HepG2 (cell line): ENCODE results near the gene LSM12. TPM values are rescaled to one million over a fixed set of nuclear protein-coding genes. Genes with fewer than 3 reads are reported as not detected.
A peak's percentile ranks its signal among the peaks of the same experiment; 100 is the strongest.

Experiments
- ARNT ChIP-seq: fragments of 450-650 bp; IDR thresholded peaks from 2 replicates; pipeline ENCODE4 v1.6.1; 2017
- ATF2 ChIP-seq: sonication (generic); formaldehyde crosslinking; IDR thresholded peaks from 2 replicates; pipeline ENCODE4 v1.4.0; 2020; ENCODE audit warnings: missing genetic modification reagents
- FOSL1 ChIP-seq: sonication (generic); formaldehyde crosslinking; IDR thresholded peaks from 2 replicates; pipeline ENCODE4 v1.9.0; 2021; ENCODE audit warnings: missing genetic modification reagents, borderline replicate concordance
- KDM5A ChIP-seq: fragments of 200-600 bp; sonication (generic); IDR thresholded peaks from 2 replicates; pipeline ENCODE4 v1.7.0; 2018; ENCODE audit warnings: antibody characterized with exemption, mild to moderate bottlenecking, low read length, borderline replicate concordance
- PRDM15 ChIP-seq: sonication (generic); formaldehyde crosslinking; IDR thresholded peaks from 2 replicates; pipeline ENCODE4 v1.4.0; 2020; ENCODE audit warnings: missing genetic modification reagents
- PRDM4 ChIP-seq: sonication (generic); formaldehyde crosslinking; IDR thresholded peaks from 2 replicates; pipeline ENCODE4 v1.9.0; 2021; ENCODE audit warnings: missing genetic modification reagents, borderline replicate concordance
- SRSF1 ChIP-seq: fragments of 200-400 bp; formaldehyde crosslinking; optimal IDR thresholded peaks from 2 replicates; pipeline ENCODE3; 2017; ENCODE audit warnings: mild to moderate bottlenecking, low read depth, low read length, moderate library complexity
- SRY ChIP-seq: sonication (generic); formaldehyde crosslinking; IDR thresholded peaks from 2 replicates; pipeline ENCODE4 v1.8.0; 2022; ENCODE audit warnings: mild to moderate bottlenecking, missing genetic modification reagents
- ZBTB37 ChIP-seq: sonication (generic); formaldehyde crosslinking; IDR thresholded peaks from 2 replicates; pipeline ENCODE4 v1.4.0; 2020; ENCODE audit warnings: mild to moderate bottlenecking, missing genetic modification reagents
- ZNF256 ChIP-seq: sonication (generic); formaldehyde crosslinking; conservative IDR thresholded peaks from 2 replicates; pipeline ENCODE4 v1.4.0; 2020; ENCODE audit warnings: missing genetic modification reagents
- ZNF512 ChIP-seq: sonication (generic); formaldehyde crosslinking; IDR thresholded peaks from 2 replicates; pipeline ENCODE4 v1.4.0; 2020; ENCODE audit warnings: mild to moderate bottlenecking, missing genetic modification reagents
- ZNF597 ChIP-seq: sonication (generic); formaldehyde crosslinking; IDR thresholded peaks from 2 replicates; pipeline ENCODE4 v1.5.0; 2020; ENCODE audit warnings: missing genetic modification reagents
- ZNF883 ChIP-seq: sonication (generic); formaldehyde crosslinking; IDR thresholded peaks from 2 replicates; pipeline ENCODE4 v1.5.1; 2020; ENCODE audit warnings: mild to moderate bottlenecking, missing genetic modification reagents; ENCODE audit errors: not compliant biosample characterization
- polyA plus RNA-seq, 8 experiments: library from polyadenylated mRNA; depleted of rRNA in 3 of 8; stranded (reverse) in 7 of 8; unstranded in 1 of 8; fragments of >200 nt; fragmentation: Illumina TruSeq in 4 of 8; extraction: Trizol in 4 of 8; gene quantifications; 2 replicates each; pipeline versions ENCODE4 v1.2.1 to v1.2.3, GENCODE V29; 2011 to 2016; ENCODE audit warnings: low read depth in 4 of 8, missing spikeins in 1 of 8, mixed read lengths in 1 of 8; ENCODE audit not compliant: insufficient read depth in 1 of 8
- total RNA-seq, 5 experiments: library from RNA; depleted of rRNA; stranded (reverse); fragments of >200 nt; fragmentation: Illumina TruSeq; extraction: Trizol; gene quantifications; 2 replicates each; pipeline ENCODE4 v1.2.3, GENCODE V29; 2016; ENCODE audit warnings: low read depth in 1 of 5

Gene LSM12
- total and polyA plus RNA-seq, 2 of the 13 experiments (the other 11 are each of a cell fraction or from before 2014, with no cell fraction given), result 52.8 to 55.7 TPM

GRCh38 chr17:44110823-44111633 lies 44.6 kb upstream of the LSM12 start (continued):
- 0 out of 2 replicates have a peak, but pooled peaks have one; percentile 28 for TF ChIP-seq PRDM4
- no peak for TF ChIP-seq ZNF256 (CRISPR knock-in tag)
- TF ChIP-seq ZNF597 (CRISPR knock-in tag), result no peak
- TF ChIP-seq ARNT, result no peak
- peak; percentile 86 for TF ChIP-seq ATF2 (CRISPR knock-in tag)
- TF ChIP-seq ZNF512 (CRISPR knock-in tag), result peak; percentile 81; the same call in 1 of the 2 replicates
- TF ChIP-seq PRDM15 (CRISPR knock-in tag), result no peak
- TF ChIP-seq KDM5A, result peak; percentile 60; the same call in 1 of the 2 replicates
- peak; percentile 77 for TF ChIP-seq ZBTB37 (CRISPR knock-in tag)
- peak; percentile 65 for TF ChIP-seq ZNF883 (CRISPR knock-in tag)
- TF ChIP-seq SRY (CRISPR knock-in tag), result peak; percentile 78; the same call in 1 of the 2 replicates
- TF ChIP-seq SRSF1, result peak; percentile 100
- no peak for TF ChIP-seq FOSL1
